ENCODE results near the gene CYSRT1.

- TF ChIP-seq, protein P1, sequence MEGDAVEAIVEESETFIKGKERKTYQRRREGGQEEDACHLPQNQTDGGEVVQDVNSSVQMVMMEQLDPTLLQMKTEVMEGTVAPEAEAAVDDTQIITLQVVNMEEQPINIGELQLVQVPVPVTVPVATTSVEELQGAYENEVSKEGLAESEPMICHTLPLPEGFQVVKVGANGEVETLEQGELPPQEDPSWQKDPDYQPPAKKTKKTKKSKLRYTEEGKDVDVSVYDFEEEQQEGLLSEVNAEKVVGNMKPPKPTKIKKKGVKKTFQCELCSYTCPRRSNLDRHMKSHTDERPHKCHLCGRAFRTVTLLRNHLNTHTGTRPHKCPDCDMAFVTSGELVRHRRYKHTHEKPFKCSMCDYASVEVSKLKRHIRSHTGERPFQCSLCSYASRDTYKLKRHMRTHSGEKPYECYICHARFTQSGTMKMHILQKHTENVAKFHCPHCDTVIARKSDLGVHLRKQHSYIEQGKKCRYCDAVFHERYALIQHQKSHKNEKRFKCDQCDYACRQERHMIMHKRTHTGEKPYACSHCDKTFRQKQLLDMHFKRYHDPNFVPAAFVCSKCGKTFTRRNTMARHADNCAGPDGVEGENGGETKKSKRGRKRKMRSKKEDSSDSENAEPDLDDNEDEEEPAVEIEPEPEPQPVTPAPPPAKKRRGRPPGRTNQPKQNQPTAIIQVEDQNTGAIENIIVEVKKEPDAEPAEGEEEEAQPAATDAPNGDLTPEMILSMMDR (conservative IDR thresholded peaks at IDR 0.05; ENCODE audit: low read depth, low read length), result no peak
- no peak for TF ChIP-seq EZH2 (IDR thresholded peaks at IDR 0.05; ENCODE audit: low read length, unreplicated experiment)
Observed at GRCh38 chr9:137252555-137253506, 27.9 kb downstream of the CYSRT1 start.
